ENCODE results near the gene CST7. TPM values are rescaled to one million over a fixed set of nuclear protein-coding genes. Genes with fewer than 3 reads are reported as not detected.
A peak's percentile ranks its signal among the peaks of the same experiment; 100 is the strongest.

CST7 gene
- total and polyA plus RNA-seq, 3 donors from 2014 or later = 0.56 to 4.1 TPM; not detected in 1

- intact Hi-C loops (cut with DNase I; ENCODE audit: low total_unique reads) = no loop called here
- no peak overlapping the region for H3K4me3 ChIP-seq
- no peak overlapping the region for H3K27ac ChIP-seq
- no peaks in the 10 kb centered on the region for H3K9me3 ChIP-seq
- H3K27me3 ChIP-seq = no peaks in the 10 kb centered on the region
- WGBS, 2 donors = 95 to 97% methylated on average over 5 of the region's 5 CpGs
- H3K4me1 ChIP-seq = no peaks in the 10 kb centered on the region
- no peaks in the 10 kb centered on the region for H3K36me3 ChIP-seq (ENCODE audit: low read depth, missing control alignments)
- no peak for DNase-seq
- TF ChIP-seq CTCF (IDR thresholded peaks at IDR 0.05) (no peak), POLR2A (IDR thresholded peaks at IDR 0.05) (no peak)
These were observed 21.0 kb downstream of the CST7 start for GRCh38 chr20:24970030-24970553.

- TF ChIP-seq CTCF (IDR thresholded peaks at IDR 0.05) = no peak
- no peak for TF ChIP-seq POLR2A (IDR thresholded peaks at IDR 0.05)
- Histone ChIP-seq H3K27ac (no peak overlapping the region), H3K4me1 (no peaks in the 10 kb centered on the region), H3K9me3 (no peaks in the 10 kb centered on the region), H3K27me3 (no peaks in the 10 kb centered on the region), H3K4me3 (no peak overlapping the region), H3K36me3 (ENCODE audit: low read depth, missing control alignments) (no peaks in the 10 kb centered on the region)
- no peak for DNase-seq
- WGBS, 2 donors = 84 to 90% methylated on average over 8 of the region's 8 CpGs
- intact Hi-C loops (cut with DNase I; ENCODE audit: low total_unique reads) = no loop called here
These were observed 21.7 kb downstream of the CST7 start for GRCh38 chr20:24970754-24971153.

GRCh38 chr20:24971376-24972101 is 22.5 kb downstream of the CST7 start:
- intact Hi-C loops (cut with DNase I; ENCODE audit: low total_unique reads) = no loop called here
- no peak for TF ChIP-seq POLR2A (IDR thresholded peaks at IDR 0.05)
- TF ChIP-seq CTCF (IDR thresholded peaks at IDR 0.05) = no peak
- WGBS, 2 donors = 81% methylated on average over 6 of the region's 6 CpGs
- no peak overlapping the region for H3K4me3 ChIP-seq
- no peaks in the 10 kb centered on the region for H3K36me3 ChIP-seq (ENCODE audit: low read depth, missing control alignments)
- DNase-seq = no peak
- H3K4me1 ChIP-seq = no peaks in the 10 kb centered on the region
- no peaks in the 10 kb centered on the region for H3K9me3 ChIP-seq
- H3K27ac ChIP-seq = no peak overlapping the region
- no peaks in the 10 kb centered on the region for H3K27me3 ChIP-seq

- Histone ChIP-seq H3K4me3 (no peak overlapping the region), H3K9me3 (no peaks in the 10 kb centered on the region), H3K27me3 (no peaks in the 10 kb centered on the region), H3K4me1 (peaks cover 3% of the 10 kb centered on the region), H3K36me3 (ENCODE audit: low read depth, missing control alignments) (no peaks in the 10 kb centered on the region), H3K27ac (no peak overlapping the region)
- intact Hi-C loops (cut with DNase I; ENCODE audit: low total_unique reads) = no loop called here
- TF ChIP-seq CTCF (IDR thresholded peaks at IDR 0.05) (no peak), POLR2A (IDR thresholded peaks at IDR 0.05) (no peak)
- WGBS, 2 donors = 96% methylated on average over 2 of the region's 2 CpGs; no CpG with 5 or more reads in 1 of the 2 donors
- DNase-seq = no peak
These were observed 23.3 kb downstream of the CST7 start for GRCh38 chr20:24972341-24972740.

- no peak overlapping the region for H3K4me3 ChIP-seq
- TF ChIP-seq POLR2A (IDR thresholded peaks at IDR 0.05) = no peak
- TF ChIP-seq CTCF (IDR thresholded peaks at IDR 0.05) = no peak
- no peaks in the 10 kb centered on the region for H3K36me3 ChIP-seq (ENCODE audit: low read depth, missing control alignments)
- peaks cover 33% of the 10 kb centered on the region for H3K4me1 ChIP-seq
- H3K27me3 ChIP-seq = no peaks in the 10 kb centered on the region
- H3K27ac ChIP-seq = peak overlapping the region; percentile 82 to 87
- intact Hi-C loops (cut with DNase I; ENCODE audit: low total_unique reads) = no loop called here
- WGBS, 2 donors = 58 to 96% methylated on average over 1 of the region's 1 CpG
- H3K9me3 ChIP-seq = no peaks in the 10 kb centered on the region
- DNase-seq = no peak
These were observed 28.3 kb downstream of the CST7 start for GRCh38 chr20:24977336-24977735.

Measured in testis (tissue), 3 donors.